A549 (cell line): Measurements from ENCODE around the gene MACROD1. TPM values are rescaled to one million over a fixed set of nuclear protein-coding genes. Genes with fewer than 3 reads are reported as not detected.

Source experiments
- ATAC-seq, 2 experiments: fragments of 200-7000 bp in 1 of 2; fragments of >200 bp in 1 of 2; cut with Nextera tagmentation in 1 of 2; cut with Tn5 transposase in 1 of 2; 3 replicates each; pipeline versions ENCODE4 v1.8.0 to v1.9.1; 2018 to 2020; ENCODE audit warnings: mild to moderate bottlenecking in 1 of 2, moderate library complexity in 1 of 2
- CTCF ChIA-PET: fragments of 300-600 bp; sonication (Branson Sonifier 250); formaldehyde crosslinking; extraction: SDS; loops from one replicate; lab custom pipeline; 2021; ENCODE audit warnings: antibody characterized with exemption, inconsistent platforms; lab: Yijun Ruan, JAX
- POLR2A ChIA-PET: fragments of 350-600 bp; formaldehyde crosslinking; extraction: SDS; loops from one replicate; lab custom pipeline; 2021; ENCODE audit warnings: antibody characterized with exemption, inconsistent platforms; lab: Yijun Ruan, JAX
- DNase-seq, 2 experiments: peaks; one replicate each; pipeline versions ENCODE4 v3.0.0 to v3.0.0-alpha.2; 2011 to 2016; ENCODE audit warnings: low read depth in 1 of 2, low spot score in 1 of 2
- FAIRE-seq: peaks from 2 replicates; lab custom pipeline; 2011; peaks lifted over from hg19 to GRCh38; lab: Jason Lieb, UNC
- H3K27ac ChIP-seq, 2 experiments: fragments of >200 bp; sonication (Bioruptor Twin); formaldehyde crosslinking; 3 replicates each; pipeline ENCODE4 v1.5.1; 2016 to 2017
- H3K4me1 ChIP-seq: fragments of >200 bp; sonication (Bioruptor Twin); formaldehyde crosslinking; 3 replicates; pipeline ENCODE4 v1.6.1; 2016
- H3K4me2 ChIP-seq: fragments of >200 bp; sonication (Bioruptor Twin); formaldehyde crosslinking; 3 replicates; pipeline ENCODE4 v1.6.1; 2016
- H3K4me3 ChIP-seq: fragments of >200 bp; sonication (Bioruptor Twin); formaldehyde crosslinking; 3 replicates; pipeline ENCODE4 v1.5.1; 2016
- H3K9me3 ChIP-seq: fragments of >200 bp; sonication (Bioruptor Twin); formaldehyde crosslinking; 3 replicates; pipeline ENCODE4 v1.6.1; 2016
- BHLHE40 ChIP-seq: IDR thresholded peaks from 2 replicates; pipeline ENCODE4 v1.6.1; 2012; ENCODE audit warnings: low read depth, low read length, inconsistent platforms
- CHD4 ChIP-seq: fragments of 200-600 bp; sonication (generic); IDR thresholded peaks from 2 replicates; pipeline ENCODE4 v1.6.1; 2016; ENCODE audit warnings: antibody characterized with exemption, mild to moderate bottlenecking, borderline replicate concordance
- EHF ChIP-seq: fragments of 250-450 bp; sonication (Bioruptor Pico); IDR thresholded peaks from 2 replicates; pipeline ENCODE4 v1.5.0; 2020; ENCODE audit warnings: mild to moderate bottlenecking
- ESRRA ChIP-seq: fragments of 150-350 bp; IDR thresholded peaks from 2 replicates; pipeline ENCODE4 v1.6.1; 2014; ENCODE audit warnings: mild to moderate bottlenecking, low read length, borderline replicate concordance
- FOSB ChIP-seq: fragments of 250-450 bp; sonication (Bioruptor Pico); IDR thresholded peaks from 2 replicates; pipeline ENCODE4 v1.5.0; 2020; ENCODE audit warnings: mild to moderate bottlenecking, moderate library complexity
- HOXB5 ChIP-seq: fragments of 250-450 bp; sonication (Bioruptor Pico); IDR thresholded peaks from 2 replicates; pipeline ENCODE4 v1.5.0; 2020; ENCODE audit warnings: mild to moderate bottlenecking, moderate library complexity
- JUN ChIP-seq, 2 experiments: fragments of >200 bp; sonication (Bioruptor Twin); formaldehyde crosslinking; IDR thresholded peaks; 2 replicates in 1 of 2; 3 replicates in 1 of 2; pipeline ENCODE4 v1.6.1; 2016 to 2017
- MAFK ChIP-seq: fragments of 450-650 bp; IDR thresholded peaks from 2 replicates; pipeline ENCODE4 v1.6.1; 2014; ENCODE audit not compliant: partially characterized antibody
- NPAS2 ChIP-seq: fragments of 250-450 bp; sonication (Bioruptor Pico); IDR thresholded peaks from 2 replicates; pipeline ENCODE4 v1.8.0; 2022; ENCODE audit warnings: mild to moderate bottlenecking, moderate library complexity, borderline replicate concordance
- NR3C1 ChIP-seq: fragments of >200 bp; sonication (Bioruptor Twin); formaldehyde crosslinking; IDR thresholded peaks from 3 replicates; pipeline ENCODE4 v1.6.1; 2017
- PHF8 ChIP-seq: fragments of 200-600 bp; sonication (generic); IDR thresholded peaks from 2 replicates; pipeline ENCODE4 v1.6.1; 2016; ENCODE audit warnings: low read depth, mild to moderate bottlenecking, antibody characterized with exemption, moderate library complexity, borderline replicate concordance
- POLR2AphosphoS2 ChIP-seq: conservative IDR thresholded peaks from 2 replicates; pipeline ENCODE4 v1.6.1; 2012; ENCODE audit warnings: low read length, improper control_type of control experiment, inconsistent platforms
- RARB ChIP-seq: fragments of 250-450 bp; sonication (Bioruptor Pico); IDR thresholded peaks from 2 replicates; pipeline ENCODE4 v1.8.0; 2021; ENCODE audit warnings: mild to moderate bottlenecking, moderate library complexity
- ZNF302 ChIP-seq: fragments of 250-450 bp; sonication (Bioruptor Pico); IDR thresholded peaks from 2 replicates; pipeline ENCODE4 v1.9.0; 2021; ENCODE audit warnings: inconsistent platforms, mild to moderate bottlenecking, moderate library complexity
- WGBS: methylation state at CpG from one replicate; pipeline ENCODE4 v1.1.6; 2017; ENCODE audit errors: missing lambda C conversion rate; 5-methylcytosine and 5-hydroxymethylcytosine counted together
- polyA plus RNA-seq, 4 experiments: library from polyadenylated mRNA; depleted of rRNA in 3 of 4; stranded (reverse); fragments of >200 nt; fragmentation: RNase III in 1 of 4; extraction: RNeasy Plus Mini Kit Qiagen cat#74134 plus additional on column Dnase treatment in 1 of 4; gene quantifications; 2 replicates in 3 of 4; 3 replicates in 1 of 4; pipeline ENCODE4 v1.2.3, GENCODE V29; 2011 to 2017
- TF ChIP-seq, protein P1 (sequence below): IDR thresholded peaks from 2 replicates; pipeline ENCODE4 v1.6.1; 2012; ENCODE audit warnings: low read depth, borderline replicate concordance
- TF ChIP-seq, protein P2 (sequence below): fragments of 250-450 bp; sonication (Bioruptor Pico); IDR thresholded peaks from 2 replicates; pipeline ENCODE4 v1.5.0; 2020; ENCODE audit warnings: low read depth, mild to moderate bottlenecking, moderate library complexity
- TF ChIP-seq, protein P3 (sequence below): fragments of >200 bp; sonication (Bioruptor Twin); formaldehyde crosslinking; IDR thresholded peaks from 2 replicates; pipeline ENCODE4 v1.6.1; 2016
- TF ChIP-seq, protein P4 (sequence below): fragments of 200-600 bp; sonication (generic); IDR thresholded peaks from 2 replicates; pipeline ENCODE4 v1.6.1; 2016; ENCODE audit warnings: antibody characterized with exemption, mild to moderate bottlenecking, moderate library complexity
- TF ChIP-seq, protein P5 (sequence below): IDR thresholded peaks from 2 replicates; pipeline ENCODE4 v1.6.1; 2012

MACROD1 gene
- polyA plus RNA-seq, 2 of the 4 experiments (the other 2 are of a cell fraction): 15.1 to 16.6 TPM

DNA sequence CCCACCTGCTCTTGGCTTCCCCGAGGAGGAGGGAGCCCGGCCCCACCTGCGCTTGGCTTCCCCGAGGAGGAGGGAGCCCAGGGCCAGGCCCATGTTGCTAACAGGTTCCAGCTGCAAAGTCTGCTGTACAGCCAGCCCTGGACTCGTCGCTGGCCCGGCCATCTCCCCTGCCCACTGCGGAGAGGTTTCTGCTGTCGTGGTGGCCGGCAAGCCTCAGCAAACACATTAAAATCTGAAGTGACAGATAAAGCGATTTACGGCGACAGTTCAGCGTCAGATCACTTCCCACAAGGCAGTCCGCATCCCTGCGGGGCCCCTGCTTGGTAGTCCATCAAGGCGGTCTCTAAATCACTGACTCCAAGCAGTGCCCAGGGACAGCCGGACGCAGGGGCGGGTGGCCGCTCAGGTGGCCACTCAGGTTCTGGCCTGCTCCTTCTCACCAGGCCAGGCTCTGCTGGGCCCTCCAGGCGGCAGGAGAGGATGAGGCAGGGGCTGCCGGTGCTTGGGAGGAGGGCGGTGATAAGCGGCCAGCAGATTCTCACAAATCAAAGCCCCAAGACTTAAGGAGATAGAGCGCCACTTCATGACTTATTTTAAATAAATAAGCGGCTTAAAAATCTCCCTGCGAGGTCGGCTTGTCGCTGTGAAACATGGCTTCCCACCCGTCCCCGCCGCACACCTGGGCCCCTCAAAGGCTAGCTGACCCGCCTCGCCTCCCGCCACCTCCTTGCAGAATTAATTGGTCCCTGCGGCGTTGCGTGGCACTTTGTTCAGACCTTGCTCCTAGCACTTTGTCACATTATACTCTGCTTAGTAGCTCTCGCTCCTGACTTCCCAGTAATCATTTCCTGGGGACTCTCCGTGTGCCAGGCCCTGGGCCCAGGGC, 21.1 kb downstream of the MACROD1 start:
- Histone ChIP-seq H3K9me3 (no peaks in the 10 kb centered on the region), H3K4me1 (no peaks in the 10 kb centered on the region), H3K4me2 (no peak overlapping the region), H3K27ac (no peak overlapping the region), H3K4me3 (no peak overlapping the region)
- FAIRE-seq (no peak), DNase-seq (no peak), ATAC-seq (no peak)
- ChIA-PET POLR2A (no interaction called here), CTCF (interaction anchor here (0.5 to 10.0 kb wide), 10 partner anchors 9 to 211 kb away, joined by 3 to 180 read pairs (median 3); partner anchors contain the start of gene FLRT1)
- 94% methylated on average over 41 of the region's 41 CpGs for WGBS
- TF ChIP-seq, protein P1, sequence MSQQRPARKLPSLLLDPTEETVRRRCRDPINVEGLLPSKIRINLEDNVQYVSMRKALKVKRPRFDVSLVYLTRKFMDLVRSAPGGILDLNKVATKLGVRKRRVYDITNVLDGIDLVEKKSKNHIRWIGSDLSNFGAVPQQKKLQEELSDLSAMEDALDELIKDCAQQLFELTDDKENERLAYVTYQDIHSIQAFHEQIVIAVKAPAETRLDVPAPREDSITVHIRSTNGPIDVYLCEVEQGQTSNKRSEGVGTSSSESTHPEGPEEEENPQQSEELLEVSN: no peak
- TF ChIP-seq, protein P2, sequence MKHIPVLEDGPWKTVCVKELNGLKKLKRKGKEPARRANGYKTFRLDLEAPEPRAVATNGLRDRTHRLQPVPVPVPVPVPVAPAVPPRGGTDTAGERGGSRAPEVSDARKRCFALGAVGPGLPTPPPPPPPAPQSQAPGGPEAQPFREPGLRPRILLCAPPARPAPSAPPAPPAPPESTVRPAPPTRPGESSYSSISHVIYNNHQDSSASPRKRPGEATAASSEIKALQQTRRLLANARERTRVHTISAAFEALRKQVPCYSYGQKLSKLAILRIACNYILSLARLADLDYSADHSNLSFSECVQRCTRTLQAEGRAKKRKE: no peak
- no peak for TF ChIP-seq POLR2AphosphoS2
- no peak for TF ChIP-seq NR3C1
- no peak for TF ChIP-seq CHD4
- TF ChIP-seq, protein P3, sequence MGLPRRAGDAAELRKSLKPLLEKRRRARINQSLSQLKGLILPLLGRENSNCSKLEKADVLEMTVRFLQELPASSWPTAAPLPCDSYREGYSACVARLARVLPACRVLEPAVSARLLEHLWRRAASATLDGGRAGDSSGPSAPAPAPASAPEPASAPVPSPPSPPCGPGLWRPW: no peak
- TF ChIP-seq HOXB5 (CRISPR knock-in tag): no peak
- TF ChIP-seq JUN (IDR thresholded peaks at IDR 0.05): no peak
- TF ChIP-seq EHF (CRISPR knock-in tag): no peak
- no peak for TF ChIP-seq RARB (CRISPR knock-in tag)
- TF ChIP-seq, protein P4, sequence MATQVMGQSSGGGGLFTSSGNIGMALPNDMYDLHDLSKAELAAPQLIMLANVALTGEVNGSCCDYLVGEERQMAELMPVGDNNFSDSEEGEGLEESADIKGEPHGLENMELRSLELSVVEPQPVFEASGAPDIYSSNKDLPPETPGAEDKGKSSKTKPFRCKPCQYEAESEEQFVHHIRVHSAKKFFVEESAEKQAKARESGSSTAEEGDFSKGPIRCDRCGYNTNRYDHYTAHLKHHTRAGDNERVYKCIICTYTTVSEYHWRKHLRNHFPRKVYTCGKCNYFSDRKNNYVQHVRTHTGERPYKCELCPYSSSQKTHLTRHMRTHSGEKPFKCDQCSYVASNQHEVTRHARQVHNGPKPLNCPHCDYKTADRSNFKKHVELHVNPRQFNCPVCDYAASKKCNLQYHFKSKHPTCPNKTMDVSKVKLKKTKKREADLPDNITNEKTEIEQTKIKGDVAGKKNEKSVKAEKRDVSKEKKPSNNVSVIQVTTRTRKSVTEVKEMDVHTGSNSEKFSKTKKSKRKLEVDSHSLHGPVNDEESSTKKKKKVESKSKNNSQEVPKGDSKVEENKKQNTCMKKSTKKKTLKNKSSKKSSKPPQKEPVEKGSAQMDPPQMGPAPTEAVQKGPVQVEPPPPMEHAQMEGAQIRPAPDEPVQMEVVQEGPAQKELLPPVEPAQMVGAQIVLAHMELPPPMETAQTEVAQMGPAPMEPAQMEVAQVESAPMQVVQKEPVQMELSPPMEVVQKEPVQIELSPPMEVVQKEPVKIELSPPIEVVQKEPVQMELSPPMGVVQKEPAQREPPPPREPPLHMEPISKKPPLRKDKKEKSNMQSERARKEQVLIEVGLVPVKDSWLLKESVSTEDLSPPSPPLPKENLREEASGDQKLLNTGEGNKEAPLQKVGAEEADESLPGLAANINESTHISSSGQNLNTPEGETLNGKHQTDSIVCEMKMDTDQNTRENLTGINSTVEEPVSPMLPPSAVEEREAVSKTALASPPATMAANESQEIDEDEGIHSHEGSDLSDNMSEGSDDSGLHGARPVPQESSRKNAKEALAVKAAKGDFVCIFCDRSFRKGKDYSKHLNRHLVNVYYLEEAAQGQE: no peak
- no peak for TF ChIP-seq BHLHE40
- TF ChIP-seq NPAS2 (CRISPR knock-in tag): no peak
- no peak for TF ChIP-seq MAFK
- no peak for TF ChIP-seq PHF8
- no peak for TF ChIP-seq FOSB (CRISPR knock-in tag)
- TF ChIP-seq, protein P5, sequence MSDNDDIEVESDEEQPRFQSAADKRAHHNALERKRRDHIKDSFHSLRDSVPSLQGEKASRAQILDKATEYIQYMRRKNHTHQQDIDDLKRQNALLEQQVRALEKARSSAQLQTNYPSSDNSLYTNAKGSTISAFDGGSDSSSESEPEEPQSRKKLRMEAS: no peak

DNA sequence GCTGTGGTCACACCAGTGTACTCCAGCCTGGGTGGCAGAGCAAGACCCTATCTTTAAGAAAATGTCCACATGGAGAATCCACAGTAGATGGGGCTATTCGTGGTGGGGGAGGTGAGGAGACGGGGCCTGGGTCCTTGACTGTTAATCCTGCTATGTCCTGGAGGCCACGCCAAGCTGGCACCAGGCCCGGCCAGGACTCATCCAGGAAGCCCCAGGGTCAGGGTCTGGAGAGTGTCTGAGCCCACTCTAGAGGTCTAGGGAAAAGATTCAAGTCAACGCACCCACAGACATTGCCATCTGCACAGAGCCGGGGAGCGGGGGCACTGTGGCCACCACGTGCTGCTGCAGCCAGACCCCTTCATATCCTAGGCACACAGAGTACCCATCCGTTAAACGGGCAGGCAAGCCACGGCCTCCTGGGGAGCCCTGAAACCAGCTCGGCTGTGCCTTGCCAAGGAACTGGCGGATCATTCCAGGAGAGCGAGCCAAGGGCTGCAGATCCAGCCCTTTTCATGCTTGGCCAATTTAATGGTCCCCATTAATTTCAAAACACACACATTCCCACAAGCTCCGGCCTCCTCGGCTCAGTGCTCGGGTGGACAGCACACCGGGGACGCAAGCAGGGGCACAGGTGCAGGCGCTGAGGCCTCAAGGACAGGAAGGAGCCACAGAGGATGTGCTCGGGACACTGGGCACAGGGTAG, 24.7 kb downstream of the MACROD1 start:
- POLR2A ChIA-PET: no interaction called here
- no peak overlapping the region for H3K27ac ChIP-seq
- no peaks in the 10 kb centered on the region for H3K4me1 ChIP-seq
- no peaks in the 10 kb centered on the region for H3K9me3 ChIP-seq
- no peak overlapping the region for H3K4me3 ChIP-seq
- 89% methylated on average over 19 of the region's 21 CpGs for WGBS
- ATAC-seq: no peak
- no peak for TF ChIP-seq ZNF302 (CRISPR knock-in tag)
- no peak for TF ChIP-seq ESRRA
- no peak for TF ChIP-seq NPAS2 (CRISPR knock-in tag)
- TF ChIP-seq HOXB5 (CRISPR knock-in tag): no peak
- TF ChIP-seq, protein P4: no peak
- H3K4me2 ChIP-seq: no peak overlapping the region
- DNase-seq: no peak
- CTCF ChIA-PET: interaction anchor here (1.0 to 16.2 kb wide), 4 partner anchors 8 to 133 kb away, joined by 3 to 180 read pairs (median 4); no protein-coding TSS in a partner anchor
- no peak for FAIRE-seq
